ENCODE measurements around the gene TAP2.

DNA sequence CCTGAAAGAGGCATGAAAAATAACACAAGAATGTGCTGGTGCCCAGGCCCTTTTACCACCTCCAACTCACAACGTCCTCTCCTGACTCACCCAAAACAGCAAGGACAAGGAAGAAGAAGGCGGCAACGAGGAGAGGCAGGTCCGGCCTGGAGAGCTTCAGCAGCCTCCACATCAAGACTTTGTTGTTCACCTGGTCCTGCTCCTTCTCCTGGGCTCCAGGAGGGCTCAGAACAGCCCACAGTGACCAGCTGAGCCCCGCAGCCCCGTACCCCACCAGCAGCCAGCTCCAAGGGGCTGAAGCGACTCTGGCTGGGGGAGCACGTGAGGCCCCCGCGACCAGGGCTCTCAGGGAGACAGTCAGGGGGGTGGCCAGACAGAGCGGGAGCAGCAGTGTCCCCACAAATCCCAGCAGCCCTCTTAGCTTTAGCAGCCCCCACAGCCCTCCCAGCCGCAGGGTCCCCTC, 857 bp downstream of the TAP2 start:
- TF ChIP-seq, protein P1, sequence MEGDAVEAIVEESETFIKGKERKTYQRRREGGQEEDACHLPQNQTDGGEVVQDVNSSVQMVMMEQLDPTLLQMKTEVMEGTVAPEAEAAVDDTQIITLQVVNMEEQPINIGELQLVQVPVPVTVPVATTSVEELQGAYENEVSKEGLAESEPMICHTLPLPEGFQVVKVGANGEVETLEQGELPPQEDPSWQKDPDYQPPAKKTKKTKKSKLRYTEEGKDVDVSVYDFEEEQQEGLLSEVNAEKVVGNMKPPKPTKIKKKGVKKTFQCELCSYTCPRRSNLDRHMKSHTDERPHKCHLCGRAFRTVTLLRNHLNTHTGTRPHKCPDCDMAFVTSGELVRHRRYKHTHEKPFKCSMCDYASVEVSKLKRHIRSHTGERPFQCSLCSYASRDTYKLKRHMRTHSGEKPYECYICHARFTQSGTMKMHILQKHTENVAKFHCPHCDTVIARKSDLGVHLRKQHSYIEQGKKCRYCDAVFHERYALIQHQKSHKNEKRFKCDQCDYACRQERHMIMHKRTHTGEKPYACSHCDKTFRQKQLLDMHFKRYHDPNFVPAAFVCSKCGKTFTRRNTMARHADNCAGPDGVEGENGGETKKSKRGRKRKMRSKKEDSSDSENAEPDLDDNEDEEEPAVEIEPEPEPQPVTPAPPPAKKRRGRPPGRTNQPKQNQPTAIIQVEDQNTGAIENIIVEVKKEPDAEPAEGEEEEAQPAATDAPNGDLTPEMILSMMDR (IDR thresholded peaks at IDR 0.05; ENCODE audit: low read length), result no peak
- TF ChIP-seq EZH2 (IDR thresholded peaks at IDR 0.05; ENCODE audit: borderline replicate concordance, low read length), result no peak

Measured in OCI-LY1 (cell line).